NCI-H2196 treated with DMSO at 0.1 percent for 48 hours (cell line): ENCODE measurements around the gene LRRC73.
"Not testable (repeated sequence)": the region's sequence is repeated elsewhere in the genome, so short reads cannot be mapped to it uniquely, and the experiment has no call there.

Source experiments
- DNase-seq: peaks from one replicate; lab custom pipeline; 2025; ENCODE audit not compliant: unreplicated experiment; lab: John Stamatoyannopoulos, UW

Gene LRRC73

DNA sequence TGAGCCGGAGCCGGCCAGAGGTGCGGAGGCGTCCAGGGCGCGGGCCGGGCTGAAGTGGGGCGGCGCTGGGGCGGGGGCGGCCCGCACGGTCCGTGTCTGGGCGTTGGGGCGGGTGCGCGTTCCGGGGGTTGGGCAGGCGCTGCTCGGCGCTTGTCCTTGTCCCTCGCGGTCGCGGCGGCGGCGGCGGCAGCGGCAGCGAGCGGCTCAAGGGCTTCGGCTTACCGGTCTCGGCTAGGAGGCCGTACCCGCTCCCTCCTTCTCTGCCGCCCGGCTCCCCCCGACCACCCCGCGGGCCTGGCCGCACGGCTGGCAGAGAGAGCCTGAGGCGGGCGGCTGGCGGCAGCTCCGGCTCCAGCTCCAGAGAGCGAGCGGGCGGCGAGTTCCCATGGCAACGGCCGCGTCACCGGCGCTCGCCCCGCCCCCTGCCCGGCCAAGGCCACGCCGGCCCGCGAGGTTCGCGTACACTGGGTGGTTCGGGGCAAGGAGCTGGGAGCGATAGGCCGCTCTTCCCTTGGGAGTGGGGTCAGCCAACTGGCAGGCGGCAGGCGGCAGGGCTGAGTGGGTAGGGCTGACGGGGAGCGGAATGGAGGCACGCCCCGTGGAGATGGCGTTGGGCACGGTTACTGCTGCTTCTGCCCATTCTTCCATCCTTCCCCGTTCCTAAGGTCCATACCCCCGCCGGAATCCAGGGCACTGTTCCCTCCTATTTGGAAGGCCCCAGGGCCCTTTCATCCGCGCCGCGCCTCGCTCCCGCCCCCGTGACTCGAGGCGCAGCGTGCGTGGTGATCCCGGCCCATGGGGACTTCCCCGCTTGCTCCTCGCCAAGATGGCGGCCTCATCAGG lies at the start of gene LRRC73:
Gene LRRC73 (minus strand): TSS at position 363 of the 843 bp plus-strand sequence. CDS start 561 bp downstream, outside the sequence.
- peak; percentile 64 for DNase-seq

- DNase-seq = no peak
Observed at GRCh38 chr6:43559328-43559727, 49.2 kb upstream of the LRRC73 start.

- not testable (repeated sequence) for DNase-seq
Observed at GRCh38 chr6:43557620-43558019, 47.5 kb upstream of the LRRC73 start.

GRCh38 chr6:43547222-43547621 lies 37.1 kb upstream of the LRRC73 start:
- DNase-seq = no peak

DNA sequence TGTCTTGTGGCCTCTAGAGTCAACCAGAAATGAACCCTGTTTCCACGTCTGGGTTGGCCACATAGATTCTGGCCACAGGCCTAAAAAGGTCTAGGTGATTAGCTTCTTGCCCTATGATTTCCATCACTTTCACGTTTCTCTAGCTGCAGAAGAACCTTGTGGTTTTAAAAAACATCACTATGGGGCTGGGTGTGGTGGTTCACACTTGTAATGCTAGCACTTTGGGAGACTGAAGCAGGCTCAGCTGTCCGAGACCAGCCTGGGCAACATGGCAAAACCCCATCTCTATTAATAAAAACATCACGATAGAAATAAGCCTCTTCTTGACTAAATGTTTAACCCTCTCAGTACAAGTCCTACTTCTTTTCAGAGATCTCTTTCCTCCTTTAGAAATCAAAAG lies 34.3 kb upstream of the LRRC73 start:
- no peak for DNase-seq

DNA sequence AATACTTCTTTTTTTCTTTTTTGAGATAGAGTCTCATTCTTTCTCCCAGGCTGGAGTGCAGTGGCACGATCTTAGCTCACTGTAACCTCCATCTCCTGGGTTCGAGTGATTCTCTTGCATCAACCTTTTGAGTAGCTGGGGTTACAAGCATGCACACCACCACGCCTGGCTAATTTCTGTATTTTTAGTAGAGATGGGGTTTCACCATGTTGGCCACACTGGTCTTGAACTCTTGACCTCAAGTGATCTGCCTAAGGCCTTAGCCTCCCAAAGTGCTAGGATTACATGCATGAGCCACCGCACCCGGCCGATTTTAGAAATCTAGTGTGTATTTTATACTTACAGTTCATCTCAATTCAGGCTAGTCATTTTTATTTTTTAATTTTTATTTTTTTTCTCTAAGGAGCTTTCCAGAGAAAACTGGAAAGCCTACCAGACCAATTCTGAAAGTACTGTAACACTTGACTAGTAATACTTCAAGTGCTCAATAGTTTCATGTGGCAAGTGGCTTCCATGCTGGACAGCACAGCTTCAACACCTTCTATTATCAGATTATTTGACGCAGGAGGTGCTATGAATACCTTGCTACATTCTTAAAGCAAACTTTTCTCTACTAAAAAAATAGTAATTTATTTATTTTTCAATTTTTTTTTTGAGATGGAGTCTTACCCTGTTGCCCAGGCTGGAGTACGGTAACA lies 31.8 kb upstream of the LRRC73 start:
- DNase-seq = no peak

DNA sequence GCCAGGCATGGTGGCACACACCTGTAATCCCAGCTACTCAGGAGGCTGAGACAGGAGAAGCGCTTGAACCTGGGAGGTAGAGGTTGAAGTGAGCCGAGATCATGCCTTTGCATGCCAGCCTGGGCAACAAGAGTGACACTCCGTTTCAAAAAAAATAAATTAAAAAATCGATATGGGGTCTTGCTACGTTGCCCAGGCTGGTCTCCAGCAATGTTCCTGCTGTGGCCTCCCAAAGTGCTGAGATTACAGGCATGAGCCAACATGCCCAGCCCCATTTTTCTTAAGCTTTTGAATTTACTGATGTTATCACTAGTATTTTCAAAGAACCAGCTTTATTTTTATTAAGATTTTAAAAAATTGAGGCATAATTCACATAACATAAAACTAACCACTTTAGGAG lies 30.4 kb upstream of the LRRC73 start:
- no peak for DNase-seq

- not testable (repeated sequence) for DNase-seq
Observed at GRCh38 chr6:43539409-43539808, 29.3 kb upstream of the LRRC73 start.

GRCh38 chr6:43538986-43539385 lies 28.8 kb upstream of the LRRC73 start:
- DNase-seq = not testable (repeated sequence)

- no peak for DNase-seq
Observed at GRCh38 chr6:43532201-43532600, 22.1 kb upstream of the LRRC73 start.

- no peak for DNase-seq
Observed at GRCh38 chr6:43524483-43524961, 14.4 kb upstream of the LRRC73 start.

- no peak for DNase-seq
Observed at GRCh38 chr6:43523284-43523683, 13.1 kb upstream of the LRRC73 start.

DNA sequence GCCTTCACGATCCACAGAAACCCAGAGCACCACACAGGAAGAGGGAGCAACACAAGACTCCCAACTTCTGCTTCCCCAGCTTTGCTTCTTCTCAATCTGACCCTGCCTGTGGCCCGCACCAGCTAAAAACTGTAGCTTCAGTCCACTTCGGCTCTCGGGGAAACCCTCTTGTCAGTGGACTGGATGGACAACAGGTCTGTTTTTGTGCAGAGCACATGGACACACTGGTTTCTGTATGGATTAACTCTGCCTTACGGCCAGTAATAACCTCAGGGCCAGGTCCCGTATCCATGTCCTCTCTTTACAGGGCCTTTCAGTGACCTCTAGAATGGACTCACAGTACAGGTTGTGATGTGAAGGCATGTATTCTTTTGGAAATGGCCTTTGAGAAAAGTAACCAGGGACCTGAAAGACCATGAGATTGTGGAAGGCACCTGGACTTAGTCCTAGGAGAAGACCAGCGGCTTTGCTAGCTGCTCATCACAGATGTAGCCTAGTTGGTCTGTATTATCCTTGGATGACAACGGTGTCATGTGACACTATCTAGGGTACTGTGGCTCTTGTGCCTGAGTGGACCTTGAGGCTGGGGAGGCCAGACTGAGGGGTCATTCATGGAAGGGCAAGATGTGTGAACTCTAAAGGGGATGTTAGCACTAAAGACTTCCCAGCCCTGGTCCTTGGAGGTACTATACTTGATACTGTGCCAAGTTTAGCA lies 12.6 kb upstream of the LRRC73 start:
- DNase-seq = no peak

- DNase-seq = no peak
Observed at GRCh38 chr6:43521836-43522235, 11.7 kb upstream of the LRRC73 start.

GRCh38 chr6:43520097-43520496 lies 10.0 kb upstream of the LRRC73 start:
- DNase-seq = no peak

GRCh38 chr6:43517505-43518357 lies 7.6 kb upstream of the LRRC73 start:
- DNase-seq = no peak

DNA sequence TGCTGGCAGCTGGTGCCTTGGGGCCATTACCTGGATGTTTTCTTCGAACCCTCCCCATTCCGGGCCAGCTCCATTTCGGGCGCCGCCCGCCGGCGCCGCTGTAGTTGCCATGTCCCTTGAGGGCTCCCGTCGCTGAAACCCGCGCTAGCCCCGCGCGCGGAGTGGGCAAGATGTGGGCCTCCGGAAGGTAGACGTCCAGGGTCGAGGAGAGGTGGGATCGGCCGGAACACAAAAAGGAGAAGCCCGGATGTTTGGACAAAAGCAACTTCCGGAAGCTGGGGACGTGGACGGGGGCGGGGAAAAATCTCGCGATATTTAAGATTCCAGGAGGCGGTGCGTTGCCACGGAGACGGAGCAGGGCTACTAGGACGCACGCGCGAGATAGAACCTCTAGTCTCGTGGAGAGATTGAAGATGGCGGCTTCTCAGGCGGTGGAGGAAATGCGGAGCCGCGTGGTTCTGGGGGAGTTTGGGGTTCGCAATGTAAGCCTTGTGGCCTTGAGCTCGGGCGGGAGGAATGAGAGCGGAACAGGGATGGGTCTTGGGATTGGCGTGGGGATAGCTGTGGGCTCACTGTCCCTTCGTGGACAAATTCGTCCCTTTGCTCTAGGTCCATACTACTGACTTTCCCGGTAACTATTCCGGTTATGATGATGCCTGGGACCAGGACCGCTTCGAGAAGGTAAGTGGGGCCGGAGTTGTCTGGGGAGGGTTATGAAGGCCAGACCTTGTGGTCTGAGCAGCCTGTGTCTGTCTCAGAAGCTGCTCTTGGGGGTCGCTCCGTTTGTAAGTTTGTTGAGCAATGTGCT lies 6.8 kb upstream of the LRRC73 start, which contains the start of the genes POLR1C and YIPF3:
Gene POLR1C (plus strand): TSS at position 393 of the 808 bp plus-strand sequence. CDS start 21 bp downstream, at position 414.
Gene YIPF3 (minus strand): TSS at position 230 of the 808 bp plus-strand sequence. CDS start 119 bp downstream, at position 111.
- DNase-seq = peak; percentile 96

DNA sequence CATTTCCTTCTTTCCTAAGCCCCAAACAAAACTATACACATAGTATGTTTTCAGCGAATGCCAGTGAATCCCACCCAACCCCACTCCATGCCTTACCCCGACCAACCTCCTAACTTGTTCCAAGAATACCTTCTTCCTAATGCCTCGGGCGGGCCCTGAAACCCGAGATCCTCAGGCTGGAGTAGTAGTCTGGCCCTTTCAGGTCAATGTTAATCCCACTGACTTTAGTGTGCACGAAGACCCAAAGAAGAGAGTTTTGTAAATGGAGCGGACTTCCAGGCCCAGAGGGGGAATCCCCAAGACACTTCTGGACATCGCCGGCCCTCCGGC lies 6.2 kb upstream of the LRRC73 start:
- DNase-seq = no peak

DNA sequence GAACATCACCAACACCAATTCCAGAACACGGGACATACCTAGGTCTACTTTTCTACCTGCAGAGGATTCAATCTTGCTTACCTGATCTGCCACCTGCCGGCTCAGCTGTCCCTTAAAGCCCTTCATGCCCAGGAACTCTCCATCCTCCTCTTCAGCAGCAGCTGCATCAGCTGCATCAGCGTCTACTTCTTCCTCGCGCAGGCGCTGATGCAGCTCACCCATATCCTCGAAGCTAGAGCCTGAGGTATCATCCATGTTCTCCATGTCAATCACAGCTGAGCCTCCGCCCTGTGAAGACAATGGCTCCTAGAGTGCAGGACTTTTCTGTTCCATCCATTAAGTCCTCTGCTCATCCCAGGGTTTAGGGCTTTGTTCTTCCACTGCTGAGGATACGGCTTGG lies 5.7 kb upstream of the LRRC73 start:
- DNase-seq = no peak
